Adrenal gland (tissue), 12 donors: ENCODE data around the gene SMTNL1. TPM values are rescaled to one million over a fixed set of nuclear protein-coding genes. Genes with fewer than 3 reads are reported as not detected.

Experiments used
- DNase-seq, 7 donors: peaks; one replicate each; pipeline ENCODE4 v3.0.0-alpha.2; 2019 to 2020
- H3K27ac ChIP-seq, 5 donors: fragments of 200-600 bp; sonication (generic) in 4 of 5; 1 replicate in 3 of 5; 2 replicates in 2 of 5; pipeline versions ENCODE4 v1.5.1 to v1.8.0; 2016 to 2020; ENCODE audit warnings: mild to moderate bottlenecking in 1 of 5
- H3K27me3 ChIP-seq: fragments of 200-600 bp; 2 replicates; pipeline ENCODE4 v1.8.0; 2021
- H3K36me3 ChIP-seq, 2 donors: fragments of 200-600 bp; replicated peaks in 1 of 2; 1 replicate in 1 of 2; 2 replicates in 1 of 2; pipeline versions ENCODE4 v1.5.1 to v1.8.0; 2018 to 2022
- H3K4me1 ChIP-seq, 2 donors: fragments of 200-600 bp; replicated peaks in 1 of 2; 1 replicate in 1 of 2; 2 replicates in 1 of 2; pipeline versions ENCODE4 v1.5.1 to v1.8.0; 2018 to 2021
- H3K4me3 ChIP-seq, 4 donors: fragments of 200-600 bp; sonication (generic) in 3 of 4; one replicate each; pipeline ENCODE4 v1.5.1; 2016 to 2018
- H3K9me3 ChIP-seq, 3 donors: fragments of 200-600 bp; sonication (generic) in 1 of 3; replicated peaks in 1 of 3; 1 replicate in 2 of 3; 2 replicates in 1 of 3; pipeline versions ENCODE4 v1.5.1 to v1.8.0; 2016 to 2021
- POLR2A ChIP-seq, 2 donors: fragments of 450-650 bp; IDR thresholded peaks; one replicate each; pipeline ENCODE4 v1.6.1; 2017; ENCODE audit warnings: antibody characterized with exemption in 2 of 2, mild to moderate bottlenecking in 2 of 2, moderate library complexity in 1 of 2
- WGBS, 4 donors: extraction: QIAGEN DNeasy Blood & Tissue Kit in 2 of 4; methylation state at CpG; one replicate each; pipeline versions ENCODE4 v1.1.5 to v1.1.7; 2013 to 2017; 5-methylcytosine and 5-hydroxymethylcytosine counted together
- intact Hi-C, 2 donors: fragments of 100-400 bp; cut with DNase I; formaldehyde crosslinking; loops; one replicate each; pipeline versions ENCODE4 v1.14.1 to v1.15.0; 2022 to 2023
- polyA plus RNA-seq, 3 donors: library from polyadenylated mRNA; stranded (reverse); fragments of 200-250 nt in 2 of 3; fragments of 350-450 nt in 1 of 3; fragmentation: Illumina TruSeq in 1 of 3; extraction: RNeasy Lipid Tissue Mini Kit (QIAGEN cat#74804) in 1 of 3; gene quantifications; one replicate each; pipeline ENCODE4 v1.2.3, GENCODE V29; 2013 to 2014
- small RNA-seq, 2 donors: library from RNA; depleted of rRNA; stranded (forward); fragments of <200 nt; gene quantifications; one replicate each; pipeline ENCODE3, GENCODE V24; 2016
- total RNA-seq, 9 donors: library from RNA; depleted of rRNA in 4 of 9; stranded (reverse); fragments of >200 nt in 4 of 9; fragments of 120-200 nt in 1 of 9; fragmentation: NEBNext Ultra II Directional in 1 of 9; extraction: Animal tissue kit (Norgen Biotek cat#: 25700) in 1 of 9; gene quantifications; one replicate each; pipeline versions ENCODE4 v1.1.0 to v1.2.4, GENCODE V29; 2013 to 2023
- TF ChIP-seq, protein P1 (sequence below), 6 experiments: fragments of 450-650 bp in 4 of 6; fragments of 200-600 bp in 2 of 6; sonication (generic) in 1 of 6; IDR thresholded peaks; 1 replicate in 5 of 6; 2 replicates in 1 of 6; pipeline versions ENCODE4 v1.5.1 to v1.8.0; 2016 to 2021; ENCODE audit warnings: antibody characterized with exemption in 6 of 6, mild to moderate bottlenecking in 2 of 6, moderate library complexity in 1 of 6
- donor health status: healthy with polysubstance abuse.
- donor health status: Bipolar disorder and iron deficiency.
- donor health status: DM: yes; HTN: yes; CAD: no.
- donor health status: DM: no; HTN: no; CAD: no.
- donor health status: DM: no; HTN: no; CAD: no.
- donor health status: DM: yes; HTN: yes; CAD: no.

Gene SMTNL1
- total and polyA plus RNA-seq, 12 donors: 0.30 TPM; not detected in 11

GRCh38 chr11:57599381-57599780 is 62.0 kb downstream of the SMTNL1 start:
- no peaks in the 10 kb centered on the region for H3K36me3 ChIP-seq
- TF ChIP-seq, protein P1, sequence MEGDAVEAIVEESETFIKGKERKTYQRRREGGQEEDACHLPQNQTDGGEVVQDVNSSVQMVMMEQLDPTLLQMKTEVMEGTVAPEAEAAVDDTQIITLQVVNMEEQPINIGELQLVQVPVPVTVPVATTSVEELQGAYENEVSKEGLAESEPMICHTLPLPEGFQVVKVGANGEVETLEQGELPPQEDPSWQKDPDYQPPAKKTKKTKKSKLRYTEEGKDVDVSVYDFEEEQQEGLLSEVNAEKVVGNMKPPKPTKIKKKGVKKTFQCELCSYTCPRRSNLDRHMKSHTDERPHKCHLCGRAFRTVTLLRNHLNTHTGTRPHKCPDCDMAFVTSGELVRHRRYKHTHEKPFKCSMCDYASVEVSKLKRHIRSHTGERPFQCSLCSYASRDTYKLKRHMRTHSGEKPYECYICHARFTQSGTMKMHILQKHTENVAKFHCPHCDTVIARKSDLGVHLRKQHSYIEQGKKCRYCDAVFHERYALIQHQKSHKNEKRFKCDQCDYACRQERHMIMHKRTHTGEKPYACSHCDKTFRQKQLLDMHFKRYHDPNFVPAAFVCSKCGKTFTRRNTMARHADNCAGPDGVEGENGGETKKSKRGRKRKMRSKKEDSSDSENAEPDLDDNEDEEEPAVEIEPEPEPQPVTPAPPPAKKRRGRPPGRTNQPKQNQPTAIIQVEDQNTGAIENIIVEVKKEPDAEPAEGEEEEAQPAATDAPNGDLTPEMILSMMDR (IDR thresholded peaks at IDR 0.05): no peak
- TF ChIP-seq POLR2A (IDR thresholded peaks at IDR 0.05): no peak
- peak overlapping the region in 2 of 5 donors; percentile 78 to 94 for H3K27ac ChIP-seq
- peak overlapping the region in 1 of 4 donors; percentile 64 for H3K4me3 ChIP-seq
- intact Hi-C loops: loop anchor here in 1 of 2 donors (10.0 kb wide), 1 partner anchor 45 kb away; the partner anchor contains the start of gene YPEL4
- H3K4me1 ChIP-seq: no peaks in the 10 kb centered on the region
- DNase-seq: no peak
- H3K9me3 ChIP-seq: no peaks in the 10 kb centered on the region
- no peaks in the 10 kb centered on the region for H3K27me3 ChIP-seq
- 18 to 88% (median 53%) methylated on average over 2 of the region's 2 CpGs for WGBS, 4 donors

Small RNAs within 50 kb of the gene (small RNA-seq; reads per million reads assigned to genes)
- 0 reads per million in 2 donors for gene RN7SL605P

Other genes starting within 250 kb of the SMTNL1 start
- 100 to 1,000 TPM in 7 of 9 donors, 10 to 100 TPM in 2; 24.5 to 203 (median 136) TPM for gene TNKS1BP1, start 212.6 kb upstream of the SMTNL1 start, total RNA-seq
- gene TNKS1BP1, start 212.6 kb upstream of the SMTNL1 start, polyA plus RNA-seq: 100 to 1,000 TPM; 113 to 338 (median 209) TPM
- gene SSRP1, start 201.7 kb upstream of the SMTNL1 start, total RNA-seq: 10 to 100 TPM; 37.4 to 68.3 (median 59.0) TPM
- 100 to 1,000 TPM in 1 of 3 donors, 10 to 100 TPM in 2; 25.3 to 106 (median 31.0) TPM for gene SSRP1, start 201.7 kb upstream of the SMTNL1 start, polyA plus RNA-seq
- gene P2RX3, start 199.2 kb upstream of the SMTNL1 start, total RNA-seq: 1 to 10 TPM in 4 of 9 donors, under 1 TPM in 4, not detected in 1; 0.11 to 2.5 (median 0.97) TPM
- gene P2RX3, start 199.2 kb upstream of the SMTNL1 start, polyA plus RNA-seq: under 1 TPM in 2 of 3 donors, not detected in 1; 0.13 to 0.66 TPM
- gene PRG3, start 156.4 kb upstream of the SMTNL1 start, total RNA-seq: not detected
- gene PRG3, start 156.4 kb upstream of the SMTNL1 start, polyA plus RNA-seq: not detected
- gene PRG2, start 146.9 kb upstream of the SMTNL1 start, total RNA-seq: under 1 TPM in 2 of 9 donors, not detected in 7; 0.27 to 0.28 TPM
- under 1 TPM in 2 of 3 donors, not detected in 1; 0.24 to 0.97 TPM for gene PRG2, start 146.9 kb upstream of the SMTNL1 start, polyA plus RNA-seq
- 10 to 100 TPM; 14.0 to 72.7 (median 31.4) TPM for gene SLC43A3, start 110.5 kb upstream of the SMTNL1 start, total RNA-seq
- gene SLC43A3, start 110.5 kb upstream of the SMTNL1 start, polyA plus RNA-seq: 10 to 100 TPM; 20.7 to 36.1 (median 23.2) TPM
- gene RTN4RL2, start 77.1 kb upstream of the SMTNL1 start, total RNA-seq: 1 to 10 TPM in 3 of 9 donors, under 1 TPM in 4, not detected in 2; 0.24 to 2.1 (median 0.71) TPM
- gene RTN4RL2, start 77.1 kb upstream of the SMTNL1 start, polyA plus RNA-seq: 1 to 10 TPM in 1 of 3 donors, under 1 TPM in 1, not detected in 1; 0.56 to 1.0 TPM
- 10 to 100 TPM in 7 of 9 donors, 1 to 10 TPM in 2; 4.2 to 32.3 (median 25.1) TPM for gene SLC43A1, start 21.9 kb upstream of the SMTNL1 start, total RNA-seq
- gene SLC43A1, start 21.9 kb upstream of the SMTNL1 start, polyA plus RNA-seq: 10 to 100 TPM in 2 of 3 donors, 1 to 10 TPM in 1; 3.8 to 24.8 (median 14.8) TPM
- 10 to 100 TPM; 35.6 to 89.0 (median 54.0) TPM for gene TIMM10, start 6.8 kb upstream of the SMTNL1 start, total RNA-seq
- gene TIMM10, start 6.8 kb upstream of the SMTNL1 start, polyA plus RNA-seq: 10 to 100 TPM; 23.9 to 72.5 (median 48.8) TPM
- 100 to 1,000 TPM in 2 of 9 donors, 10 to 100 TPM in 7; 34.4 to 108 (median 82.8) TPM for gene UBE2L6, start 30.1 kb downstream of the SMTNL1 start, total RNA-seq
- gene UBE2L6, start 30.1 kb downstream of the SMTNL1 start, polyA plus RNA-seq: 10 to 100 TPM; 38.0 to 89.4 (median 38.2) TPM
- 100 to 1,000 TPM in 7 of 9 donors, 10 to 100 TPM in 1, 1 to 10 TPM in 1; 7.0 to 423 (median 140) TPM for gene SERPING1, start 60.1 kb downstream of the SMTNL1 start, total RNA-seq
- gene SERPING1, start 60.1 kb downstream of the SMTNL1 start, polyA plus RNA-seq: 100 to 1,000 TPM; 157 to 353 (median 220) TPM
- 1 to 10 TPM in 6 of 9 donors, under 1 TPM in 3; 0.18 to 4.4 (median 1.7) TPM for gene YPEL4, start 112.3 kb downstream of the SMTNL1 start, total RNA-seq
- 10 to 100 TPM in 1 of 3 donors, 1 to 10 TPM in 2; 1.6 to 15.7 (median 5.2) TPM for gene YPEL4, start 112.3 kb downstream of the SMTNL1 start, polyA plus RNA-seq
- 10 to 100 TPM in 8 of 9 donors, 1 to 10 TPM in 1; 6.8 to 21.1 (median 12.2) TPM for gene CLP1, start 120.2 kb downstream of the SMTNL1 start, total RNA-seq
- gene CLP1, start 120.2 kb downstream of the SMTNL1 start, polyA plus RNA-seq: 10 to 100 TPM in 1 of 3 donors, 1 to 10 TPM in 2; 5.5 to 10.3 (median 6.5) TPM
- gene ZDHHC5, start 130.5 kb downstream of the SMTNL1 start, total RNA-seq: 100 to 1,000 TPM in 1 of 9 donors, 10 to 100 TPM in 8; 22.6 to 111 (median 46.5) TPM
- gene ZDHHC5, start 130.5 kb downstream of the SMTNL1 start, polyA plus RNA-seq: 10 to 100 TPM; 28.2 to 69.4 (median 34.9) TPM
- gene MED19, start 174.6 kb downstream of the SMTNL1 start, total RNA-seq: 10 to 100 TPM; 16.6 to 33.3 (median 22.6) TPM
- 10 to 100 TPM; 13.7 to 35.7 (median 13.7) TPM for gene MED19, start 174.6 kb downstream of the SMTNL1 start, polyA plus RNA-seq
- gene TMX2, start 175.0 kb downstream of the SMTNL1 start, total RNA-seq: 100 to 1,000 TPM in 2 of 9 donors, 10 to 100 TPM in 7; 63.0 to 180 (median 93.0) TPM
- 100 to 1,000 TPM in 1 of 3 donors, 10 to 100 TPM in 2; 47.0 to 210 (median 57.4) TPM for gene TMX2, start 175.0 kb downstream of the SMTNL1 start, polyA plus RNA-seq
- 100 to 1,000 TPM; 145 to 327 (median 239) TPM for gene SELENOH, start 203.9 kb downstream of the SMTNL1 start, total RNA-seq
- 100 to 1,000 TPM in 2 of 3 donors, 10 to 100 TPM in 1; 33.8 to 150 (median 131) TPM for gene SELENOH, start 203.9 kb downstream of the SMTNL1 start, polyA plus RNA-seq
- not detected for gene BTBD18, start 214.2 kb downstream of the SMTNL1 start, total RNA-seq
- not detected for gene BTBD18, start 214.2 kb downstream of the SMTNL1 start, polyA plus RNA-seq
- 100 to 1,000 TPM in 8 of 9 donors, 10 to 100 TPM in 1; 90.8 to 152 (median 109) TPM for gene CTNND1, start 224.2 kb downstream of the SMTNL1 start, total RNA-seq
- gene CTNND1, start 224.2 kb downstream of the SMTNL1 start, polyA plus RNA-seq: 10 to 100 TPM; 26.3 to 80.2 (median 31.2) TPM